NCI-H2227 (cell line): Measurements from ENCODE around the gene ZNF598.
"Not testable (repeated sequence)": the region's sequence is repeated elsewhere in the genome, so short reads cannot be mapped to it uniquely, and the experiment has no call there.

Source experiments
- DNase-seq: peaks from one replicate; lab custom pipeline; 2025; ENCODE audit not compliant: unreplicated experiment; lab: John Stamatoyannopoulos, UW

ZNF598 gene

DNA sequence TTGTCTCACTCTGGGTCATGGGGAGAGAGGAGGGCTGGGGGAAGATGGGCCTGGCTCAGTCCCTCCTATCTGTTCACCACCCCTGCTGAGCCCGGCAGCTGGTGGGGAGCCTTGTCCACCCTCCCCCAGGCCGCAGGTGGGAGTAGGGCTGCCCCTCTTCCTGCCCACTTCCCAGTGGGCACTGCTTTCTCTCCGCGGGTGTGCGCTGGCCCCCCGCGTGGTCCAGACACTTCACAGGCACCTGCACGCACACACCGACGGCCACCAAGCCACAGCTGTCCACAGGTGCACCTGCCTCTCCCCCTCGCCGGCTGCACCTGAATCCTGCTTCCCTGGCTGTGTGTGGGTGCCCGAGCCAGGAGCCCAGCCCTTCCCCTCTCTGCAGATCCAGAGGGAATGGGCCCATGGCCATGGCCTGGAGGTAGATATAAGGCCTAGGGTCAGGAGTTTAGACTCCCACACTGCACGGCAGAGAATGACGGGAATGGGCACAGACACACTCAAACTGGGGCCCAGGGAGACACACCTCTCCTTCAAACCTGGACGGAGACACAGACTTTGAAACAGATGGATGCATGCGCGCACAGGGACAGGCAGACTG lies 19.1 kb upstream of the ZNF598 start:
- DNase-seq: no peak

DNA sequence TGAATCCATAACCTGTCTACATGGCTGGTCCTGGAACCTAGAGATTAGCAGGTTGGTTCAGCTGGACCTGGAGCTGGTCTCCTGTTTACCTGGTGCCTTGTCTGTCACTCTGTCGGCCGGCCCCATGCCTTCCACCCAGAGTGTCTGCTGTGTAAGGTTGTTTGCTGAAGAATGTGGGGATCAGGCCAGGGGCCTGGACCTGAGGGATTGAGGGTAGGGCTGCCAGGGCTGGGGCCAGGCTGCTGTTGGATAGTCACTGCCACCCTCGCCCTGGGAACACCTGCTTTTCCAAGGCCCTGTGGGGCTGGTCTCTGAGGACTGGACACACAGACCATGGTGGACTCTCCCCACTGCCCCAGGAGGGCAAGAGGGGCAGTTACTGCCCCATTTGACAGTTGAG lies 18.5 kb upstream of the ZNF598 start:
- DNase-seq: no peak

DNA sequence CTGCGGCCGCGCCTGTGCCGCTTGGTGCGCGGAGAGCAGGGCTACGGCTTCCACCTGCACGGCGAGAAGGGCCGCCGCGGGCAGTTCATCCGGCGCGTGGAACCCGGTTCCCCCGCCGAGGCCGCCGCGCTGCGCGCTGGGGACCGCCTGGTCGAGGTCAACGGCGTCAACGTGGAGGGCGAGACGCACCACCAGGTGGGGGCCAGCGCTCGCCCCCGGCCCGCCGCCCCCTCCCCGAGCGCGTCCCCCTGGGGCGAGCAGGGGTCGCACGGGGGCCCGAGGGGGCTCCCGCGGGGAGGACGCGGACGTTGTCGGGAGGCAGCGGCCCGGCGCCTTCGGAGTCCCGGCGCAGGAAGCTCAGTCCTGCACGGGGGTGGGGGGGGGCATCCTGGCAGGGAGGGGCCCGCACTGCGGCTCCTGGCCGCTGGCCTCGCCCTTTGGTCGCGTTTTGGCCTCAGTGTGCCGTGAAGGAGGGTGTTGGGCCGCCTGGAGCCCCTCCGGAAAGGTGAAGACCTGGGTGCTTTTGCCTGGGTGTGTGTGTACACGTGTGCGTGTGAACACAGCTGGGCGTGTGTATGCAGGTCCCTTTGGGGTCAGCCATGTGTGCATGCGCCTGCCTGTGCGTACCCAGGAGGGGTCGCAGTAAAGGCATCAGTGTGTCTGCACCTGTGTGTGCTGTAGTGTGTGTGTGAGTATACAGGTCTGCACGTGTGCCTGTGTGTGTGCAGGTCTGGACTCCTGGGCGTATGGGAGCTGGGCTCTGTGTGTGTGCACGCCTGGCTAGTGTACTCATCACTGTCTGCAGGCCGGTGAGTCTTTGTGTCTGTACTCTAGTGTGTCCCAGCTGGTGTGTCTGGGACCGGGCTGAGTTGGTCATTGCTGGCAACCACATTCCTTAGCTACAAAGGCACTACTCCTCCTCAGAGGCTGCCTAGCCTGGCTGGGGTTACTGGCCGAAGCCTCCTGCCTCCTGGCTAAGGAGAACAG lies 17.7 kb upstream of the ZNF598 start:
- peak; percentile 62 for DNase-seq

DNA sequence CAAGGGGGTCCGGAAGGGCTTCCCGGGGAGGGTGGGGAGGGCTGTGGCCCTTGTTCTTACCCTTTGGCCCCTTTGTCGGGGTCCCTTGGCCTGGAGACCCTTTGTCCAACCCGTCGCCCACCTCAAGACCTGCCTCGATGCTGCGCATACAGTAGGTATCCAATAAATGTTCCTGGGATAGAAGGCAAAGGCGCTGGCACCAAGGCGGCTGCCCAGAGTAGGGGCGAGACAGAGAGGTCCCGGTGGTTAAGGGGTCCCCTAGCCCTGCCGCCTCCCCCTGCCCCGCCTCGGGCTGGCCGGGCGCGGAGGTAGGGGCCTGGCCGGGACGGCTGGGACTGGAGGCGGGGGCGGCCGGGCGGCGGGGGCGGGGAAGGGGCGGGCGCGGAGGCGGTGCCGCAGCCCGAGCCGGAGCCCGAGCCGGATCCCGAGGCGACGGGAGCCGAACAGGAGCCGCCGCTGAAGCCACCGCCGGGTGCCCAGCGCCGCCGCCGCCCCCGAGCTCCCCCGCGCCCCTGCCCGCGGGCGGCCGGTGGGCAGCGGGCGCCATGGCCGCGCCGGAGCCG lies 16.9 kb upstream of the ZNF598 start, which contains the start of gene NHERF2:
NHERF2 (plus strand) TSS at position 442 of the 563 bp plus-strand sequence; CDS start at position 546, 104 bp downstream.
- peak; percentile 62 for DNase-seq

DNA sequence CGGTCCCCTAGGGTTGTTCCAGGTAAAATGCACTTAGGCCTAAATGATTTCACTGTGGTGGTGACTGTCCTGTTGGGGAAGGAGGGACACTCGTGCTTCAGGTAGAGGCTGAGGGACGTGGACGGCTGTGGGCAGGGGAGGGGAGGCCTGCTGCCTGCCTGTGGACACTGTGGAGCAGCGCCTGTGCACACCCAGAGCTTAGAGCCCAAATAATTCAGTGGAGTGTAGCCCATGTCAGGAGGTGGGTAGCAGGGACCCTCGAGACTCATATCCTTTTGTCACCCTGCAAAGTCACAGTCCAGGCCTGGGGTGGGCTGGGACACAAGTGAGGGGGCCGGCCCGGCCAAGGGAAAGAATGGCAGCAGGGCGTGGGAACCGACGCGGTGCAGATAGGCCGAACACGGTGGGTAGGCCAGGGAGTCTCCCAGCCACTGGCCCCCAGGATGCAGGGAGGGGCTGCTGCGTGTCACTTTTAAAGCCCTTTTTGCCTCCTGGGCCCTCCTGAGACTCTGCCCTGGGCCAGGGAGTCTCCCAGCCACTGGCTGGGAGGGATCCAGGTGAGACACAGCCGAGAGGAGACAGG lies 16.3 kb upstream of the ZNF598 start:
- no peak for DNase-seq

DNA sequence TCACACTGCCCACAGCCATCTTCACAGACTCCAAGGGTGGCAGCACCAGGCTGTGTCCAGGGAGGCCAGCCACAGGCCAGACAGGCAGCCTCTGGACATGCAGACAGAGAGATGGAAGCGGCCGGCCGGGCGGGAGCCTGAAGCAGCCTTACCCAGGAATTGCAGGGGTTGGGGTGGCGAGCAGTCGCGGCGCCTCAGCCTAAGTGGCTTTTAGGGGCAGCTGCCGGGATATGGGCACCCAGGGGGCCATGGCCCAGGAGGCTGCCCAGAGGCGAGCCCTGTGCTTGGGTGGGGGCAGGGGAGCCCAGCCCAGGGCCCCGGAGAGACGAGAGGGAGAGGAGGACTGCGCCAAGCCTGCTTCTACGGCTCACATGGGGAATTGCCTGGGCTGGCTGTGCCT lies 15.6 kb upstream of the ZNF598 start:
- no peak for DNase-seq

DNA sequence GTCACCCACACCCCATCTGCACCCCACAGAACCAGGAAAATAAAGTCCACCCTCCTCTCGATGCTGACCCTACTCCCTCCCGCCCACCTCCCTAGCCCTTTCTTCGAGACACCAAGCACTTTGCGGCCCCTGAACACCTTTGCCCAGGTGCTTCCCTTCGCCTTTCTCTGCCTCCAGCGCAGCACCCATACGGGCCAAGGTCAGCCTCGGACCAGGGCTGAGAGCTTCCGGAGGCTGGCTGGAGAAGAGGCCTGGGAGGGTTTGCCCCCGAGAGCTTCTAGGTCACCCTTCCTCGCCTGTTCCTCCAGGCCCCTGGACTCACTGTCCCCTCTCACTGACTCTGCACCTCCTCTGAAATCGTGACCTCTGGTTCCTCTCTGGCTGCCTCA lies 14.4 kb upstream of the ZNF598 start:
- no peak for DNase-seq

DNA sequence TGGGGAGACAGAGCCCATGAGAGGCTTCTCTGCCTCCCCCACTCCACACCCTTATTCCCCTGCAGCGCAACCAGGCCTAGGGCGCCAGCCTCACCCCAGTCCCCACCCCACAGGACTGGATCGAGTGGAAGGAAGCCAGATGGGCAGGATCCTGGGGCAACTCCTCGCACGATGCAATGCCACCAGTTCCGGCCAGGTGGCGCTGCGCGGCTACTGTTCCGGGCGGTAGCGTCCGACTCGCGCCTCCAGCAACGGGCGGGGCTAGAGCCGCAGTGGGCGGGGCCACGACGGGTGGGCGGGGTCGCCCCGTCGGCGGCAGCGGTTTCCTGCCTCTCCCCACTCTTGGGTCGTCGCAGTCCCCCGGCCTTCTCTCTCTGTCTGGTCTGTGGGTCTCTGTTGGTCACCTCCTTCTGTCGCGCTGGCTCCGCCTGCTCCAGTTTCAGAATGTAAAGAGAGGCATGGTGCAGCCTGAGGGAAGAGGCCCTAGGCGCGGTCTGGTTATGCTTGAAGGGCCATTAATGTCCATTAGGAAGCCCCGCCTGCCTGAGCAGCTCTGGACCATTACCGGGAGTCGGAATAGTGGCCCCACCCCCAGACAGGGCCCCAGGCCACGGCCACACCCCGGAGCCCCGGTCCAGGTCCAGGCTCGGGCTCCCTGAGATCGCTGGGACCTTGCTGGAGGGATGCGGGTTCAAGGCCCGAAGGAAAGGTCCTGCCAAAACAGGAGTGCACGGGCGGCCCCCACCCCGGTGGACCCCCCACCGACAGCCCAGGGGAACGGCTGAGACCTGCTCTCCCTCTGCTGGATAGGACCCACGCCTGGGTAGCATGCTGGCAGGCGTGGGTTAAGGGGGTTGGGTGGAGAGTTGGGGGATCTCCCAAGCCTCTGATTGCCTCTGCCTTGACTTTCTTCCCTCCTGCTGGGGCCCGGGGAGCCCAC lies 13.7 kb upstream of the ZNF598 start:
- DNase-seq: peak; percentile 95

DNA sequence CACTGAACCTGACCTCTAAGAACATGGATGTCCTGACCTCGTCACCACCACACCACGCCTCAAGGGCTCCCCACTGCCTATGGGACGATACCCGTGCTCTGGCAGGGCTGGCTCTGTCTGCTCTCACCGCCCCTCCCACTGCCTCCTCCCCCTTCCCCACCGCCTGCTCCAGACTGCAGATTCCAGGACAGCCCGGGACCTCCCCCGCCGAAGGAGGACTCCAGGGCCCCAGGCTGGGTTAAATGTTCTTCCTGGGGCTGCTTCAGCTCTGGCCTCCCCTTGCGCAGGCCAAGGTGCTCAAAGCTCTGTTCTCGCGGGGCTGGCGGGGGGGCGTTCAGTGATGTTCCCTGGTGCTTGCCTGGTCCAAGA lies 13.1 kb upstream of the ZNF598 start:
- DNase-seq: peak; percentile 65

DNA sequence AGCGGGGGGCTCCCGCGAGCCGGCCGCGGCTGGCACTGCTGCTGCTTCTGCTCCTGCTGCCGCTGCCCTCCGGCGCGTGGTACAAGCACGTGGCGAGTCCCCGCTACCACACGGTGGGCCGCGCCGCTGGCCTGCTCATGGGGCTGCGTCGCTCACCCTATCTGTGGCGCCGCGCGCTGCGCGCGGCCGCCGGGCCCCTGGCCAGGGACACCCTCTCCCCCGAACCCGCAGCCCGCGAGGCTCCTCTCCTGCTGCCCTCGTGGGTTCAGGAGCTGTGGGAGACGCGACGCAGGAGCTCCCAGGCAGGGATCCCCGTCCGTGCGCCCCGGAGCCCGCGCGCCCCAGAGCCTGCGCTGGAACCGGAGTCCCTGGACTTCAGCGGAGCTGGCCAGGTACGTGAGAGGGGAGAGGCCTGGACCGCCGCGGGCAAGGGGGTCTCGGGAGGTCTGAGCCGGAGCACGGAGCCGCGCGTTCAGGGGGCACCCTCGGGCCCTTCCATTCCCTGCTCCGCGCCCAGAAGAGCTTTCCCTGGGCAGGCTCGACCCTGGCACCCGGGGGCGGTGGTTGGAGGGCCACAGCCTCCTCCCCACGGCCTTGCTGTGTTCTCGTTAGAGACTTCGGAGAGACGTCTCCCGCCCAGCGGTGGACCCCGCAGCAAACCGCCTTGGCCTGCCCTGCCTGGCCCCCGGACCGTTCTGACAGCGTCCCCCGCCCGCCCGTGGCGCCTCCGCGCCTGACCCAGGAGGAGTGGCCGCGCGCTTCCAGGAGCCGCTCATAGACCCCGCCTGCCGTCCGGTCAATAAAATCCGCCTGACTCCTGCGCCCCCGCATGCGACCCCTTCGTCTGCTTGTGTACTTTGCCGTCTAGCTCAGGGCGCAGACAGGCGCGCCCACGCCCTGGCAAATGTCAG lies 10.6 kb upstream of the ZNF598 start:
- no peak for DNase-seq

DNA sequence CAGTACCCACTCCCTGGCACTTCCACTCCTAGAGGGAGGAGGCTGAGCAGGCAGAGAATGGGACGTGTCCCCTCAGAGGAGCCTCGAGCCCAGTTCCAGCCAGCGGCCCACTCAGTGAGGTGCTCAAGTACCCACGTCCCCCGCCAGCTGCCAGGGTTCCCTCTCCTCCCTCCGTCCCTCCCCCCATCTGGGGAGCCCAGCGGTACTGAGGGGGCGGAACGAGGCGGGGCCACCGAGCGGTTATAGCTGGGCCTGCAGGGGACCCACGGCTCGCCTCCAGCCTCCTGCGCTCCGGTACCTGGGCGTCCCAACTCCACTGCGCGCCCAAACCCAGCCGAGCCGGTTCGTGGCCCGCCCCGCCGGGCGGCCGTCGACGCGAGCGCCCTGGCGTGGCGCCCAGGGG lies 9.9 kb upstream of the ZNF598 start, which contains the start of gene NPW:
NPW (plus strand) TSS at position 268 of the 403 bp plus-strand sequence.
- peak; percentile 28 for DNase-seq

DNA sequence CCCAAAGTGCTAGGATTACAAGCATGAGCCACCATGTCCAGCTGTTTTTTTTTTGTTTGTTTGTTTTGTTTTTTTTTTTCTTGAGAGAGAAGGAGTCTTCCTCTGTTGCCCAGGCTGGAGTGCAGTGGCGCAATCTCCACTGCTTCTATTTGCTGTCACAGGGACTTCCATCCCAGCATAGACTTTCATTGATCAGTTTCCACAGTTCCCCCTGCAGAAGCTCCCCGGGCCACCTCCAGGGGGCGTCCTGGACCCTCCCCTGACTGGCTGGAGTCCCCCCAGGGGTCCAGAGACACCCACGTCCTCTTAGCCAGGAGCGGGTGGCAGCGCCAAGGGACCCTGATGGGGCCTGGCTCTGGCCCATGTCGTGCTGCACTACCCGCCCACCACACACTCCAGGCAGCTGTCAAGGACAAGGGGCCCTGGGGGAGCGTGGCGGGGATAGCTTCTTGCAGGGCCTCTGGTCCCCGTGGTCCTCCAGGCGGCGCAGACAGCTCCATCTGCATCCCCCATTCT lies 6.8 kb upstream of the ZNF598 start:
- peak; percentile 20 for DNase-seq

DNA sequence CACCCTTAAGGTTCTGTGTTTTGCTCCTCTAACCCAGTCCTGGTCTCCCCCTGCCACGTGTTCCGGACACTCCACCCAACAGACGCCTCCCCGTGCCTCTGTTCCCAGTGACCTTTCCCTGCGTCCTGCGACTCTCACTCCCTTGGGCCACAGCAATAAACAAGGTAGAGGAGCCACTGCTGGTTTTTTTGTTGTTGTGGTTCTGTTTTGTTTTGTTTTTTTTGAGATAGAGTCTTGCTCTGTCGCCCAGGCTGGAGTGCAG lies 6.3 kb upstream of the ZNF598 start:
- DNase-seq: no peak

DNA sequence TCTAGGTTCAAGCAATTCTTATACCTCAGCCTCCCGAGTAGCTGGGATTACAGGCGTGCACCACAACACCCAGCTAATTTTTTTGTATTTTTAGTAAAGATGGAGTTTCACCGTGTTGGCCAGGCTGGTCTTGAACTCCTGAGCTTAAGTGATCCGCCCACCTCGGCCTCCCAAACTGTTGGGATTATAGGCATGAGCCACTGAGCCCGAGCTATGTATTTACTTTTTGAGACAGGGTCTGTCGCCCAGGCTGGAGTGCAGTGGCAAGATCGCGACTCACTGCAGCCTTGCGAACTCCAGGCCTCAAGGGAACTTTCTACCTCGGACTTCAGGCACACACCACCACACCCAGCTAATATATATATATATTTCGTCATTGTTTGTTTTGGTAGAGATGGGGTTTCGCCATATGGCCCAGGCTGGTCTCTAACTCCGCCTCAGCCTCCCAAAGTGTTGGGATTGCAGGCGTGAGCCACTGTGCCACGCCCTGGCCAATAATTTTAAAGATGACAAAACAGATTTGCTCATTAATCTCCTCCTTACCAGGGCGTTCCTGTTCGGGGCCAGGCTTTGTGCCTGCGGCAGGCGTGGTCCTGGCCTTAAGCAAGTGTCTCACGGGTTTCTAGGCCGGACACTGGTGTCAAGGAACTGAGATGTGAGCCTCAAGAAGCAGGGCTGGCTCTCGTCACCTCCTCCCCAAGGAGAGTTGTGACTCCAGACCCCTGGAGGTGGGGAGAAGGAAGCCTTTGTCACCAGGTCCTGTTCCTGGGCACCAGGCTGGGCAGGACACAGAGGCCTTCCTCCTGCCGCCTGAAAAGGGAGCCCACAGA lies 5.7 kb upstream of the ZNF598 start:
- no peak for DNase-seq

DNA sequence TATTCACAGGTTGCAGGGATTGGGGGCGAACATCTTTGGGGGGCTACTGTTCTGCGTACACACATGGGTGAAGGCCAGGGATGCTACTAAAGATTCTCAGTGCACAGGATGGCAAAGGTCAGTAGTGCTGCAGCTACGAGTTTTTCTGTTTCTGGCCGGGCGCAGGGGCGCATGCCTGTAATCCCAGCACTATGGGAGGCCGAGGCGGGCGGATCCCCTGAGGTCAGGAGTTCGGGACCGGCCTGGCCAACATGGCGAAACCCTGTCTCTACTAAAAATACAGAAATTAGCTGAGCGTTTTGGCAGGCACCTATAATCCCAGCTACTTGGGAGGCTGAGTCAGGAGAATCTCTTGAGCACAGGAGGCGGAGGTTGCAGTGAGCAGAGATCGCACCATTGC lies 3.9 kb upstream of the ZNF598 start:
- no peak for DNase-seq

DNA sequence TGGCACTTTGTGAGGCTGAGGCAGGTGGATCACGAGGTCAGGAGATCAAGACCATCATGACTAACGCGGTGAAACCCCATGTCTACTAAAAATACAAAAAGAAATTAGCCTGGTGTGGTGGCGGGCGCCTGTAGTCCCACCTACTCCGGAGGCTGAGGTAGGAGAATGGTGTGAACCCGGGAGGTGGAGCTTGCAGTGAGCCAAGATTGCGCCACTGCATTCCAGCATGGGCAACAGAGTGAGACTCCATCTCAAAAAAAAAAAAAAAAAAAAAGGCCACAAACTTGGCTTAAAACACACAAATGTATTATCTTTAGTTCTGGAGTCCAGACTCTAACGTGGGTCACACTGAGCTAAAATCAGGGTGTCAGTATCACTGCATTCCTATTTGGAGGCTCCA lies 2.1 kb upstream of the ZNF598 start:
- not testable (repeated sequence) for DNase-seq

DNA sequence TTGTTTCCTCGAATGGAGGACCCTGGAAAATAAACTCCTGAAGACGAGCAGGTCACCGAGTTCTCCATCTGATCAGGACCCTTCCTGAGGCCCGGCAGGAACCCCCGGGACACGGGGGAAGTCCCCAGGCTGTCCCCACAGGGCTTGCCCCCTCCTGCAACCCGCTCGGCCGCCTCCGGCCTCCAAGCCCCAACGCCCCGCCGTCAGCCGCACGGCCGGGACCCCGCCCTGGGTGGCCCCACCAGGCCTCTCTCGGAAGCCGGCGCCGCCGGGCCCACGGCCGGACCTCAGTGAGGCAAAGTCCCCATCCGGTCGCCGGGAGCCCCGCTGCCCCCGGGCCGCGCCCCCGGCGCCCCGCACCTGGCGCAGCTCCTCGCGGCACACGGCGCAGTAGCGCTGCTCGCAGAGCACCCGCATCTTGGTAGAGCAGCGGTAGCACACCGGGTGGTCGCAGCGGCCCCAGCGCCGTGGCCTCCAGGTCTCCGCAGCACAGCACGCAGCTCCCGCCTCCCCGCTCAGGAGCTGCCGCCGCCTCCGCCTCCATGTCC lies 383 bp downstream of the ZNF598 start:
- DNase-seq: no peak

DNA sequence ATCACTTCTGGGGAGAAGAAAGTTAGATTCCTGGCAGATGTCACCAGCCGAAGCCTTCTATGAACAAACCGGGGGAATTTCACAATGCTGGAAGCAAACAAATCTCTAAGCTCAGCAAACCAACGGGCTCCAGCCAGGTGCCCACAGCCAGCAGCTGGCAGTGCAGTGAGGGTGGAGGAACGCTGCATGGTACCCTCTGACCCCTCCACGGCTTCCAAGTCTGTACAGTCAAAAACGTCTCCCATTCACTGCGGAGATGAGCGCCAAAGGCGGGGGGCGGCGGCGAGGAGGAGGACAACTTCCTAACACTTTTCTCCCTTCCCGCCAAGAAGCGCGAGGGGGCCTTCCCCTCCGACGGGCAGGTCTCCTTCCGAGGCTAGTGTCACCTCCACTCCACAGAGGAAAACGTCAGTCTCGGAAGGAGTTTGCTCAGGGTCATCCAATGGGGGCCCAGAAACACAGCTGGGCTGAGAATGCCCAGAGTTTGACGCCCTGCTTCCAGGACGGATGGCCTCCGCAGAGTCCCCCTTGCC lies 924 bp downstream of the ZNF598 start:
- peak; percentile 52 for DNase-seq
